Loucy (cell line): ENCODE data around the gene MOXD1.

Experiments used
- H2AFZ ChIP-seq: fragments of 200-600 bp; sonication (generic); 2 replicates; pipeline ENCODE4 v1.6.0; 2016; ENCODE audit warnings: antibody characterized with exemption, mild to moderate bottlenecking, low read length, moderate library complexity
- H3F3A ChIP-seq: fragments of 200-600 bp; 2 replicates; pipeline ENCODE4 v1.6.0; 2016; ENCODE audit warnings: antibody characterized with exemption, low read depth, mild to moderate bottlenecking
- H3K27me3 ChIP-seq: fragments of 200-600 bp; sonication (generic); 2 replicates; pipeline ENCODE4 v1.6.1; 2014; ENCODE audit warnings: low read length, mild to moderate bottlenecking; ENCODE audit not compliant: insufficient read depth, poor library complexity, severe bottlenecking
- H3K36me3 ChIP-seq: fragments of 200-600 bp; sonication (generic); 2 replicates; pipeline ENCODE4 v1.6.1; 2016; ENCODE audit warnings: low read length; ENCODE audit not compliant: insufficient read depth
- H3K4me1 ChIP-seq: fragments of 200-600 bp; sonication (generic); 2 replicates; pipeline ENCODE4 v1.5.1; 2014; ENCODE audit warnings: low read length, mild to moderate bottlenecking; ENCODE audit not compliant: insufficient read depth, poor library complexity, severe bottlenecking
- H3K4me2 ChIP-seq: fragments of 200-600 bp; sonication (generic); 2 replicates; pipeline ENCODE4 v1.6.0; 2014; ENCODE audit warnings: antibody characterized with exemption, low read length, low read depth, mild to moderate bottlenecking; ENCODE audit not compliant: poor library complexity, severe bottlenecking
- H3K4me3 ChIP-seq: fragments of 200-600 bp; sonication (generic); 2 replicates; pipeline ENCODE4 v1.5.1; 2014; ENCODE audit warnings: low read length, mild to moderate bottlenecking, mixed read lengths; ENCODE audit not compliant: poor library complexity, severe bottlenecking
- H3K79me2 ChIP-seq: fragments of 200-600 bp; sonication (generic); 2 replicates; pipeline ENCODE4 v1.6.1; 2014; ENCODE audit warnings: low read length; ENCODE audit not compliant: insufficient read depth
- H3K9ac ChIP-seq: fragments of 200-600 bp; sonication (generic); 2 replicates; pipeline ENCODE4 v1.6.0; 2014; ENCODE audit warnings: mild to moderate bottlenecking, low read depth, low read length, moderate library complexity; ENCODE audit not compliant: poor library complexity, severe bottlenecking
- H3K9me2 ChIP-seq: fragments of 200-600 bp; sonication (generic); replicated peaks from 2 replicates; pipeline ENCODE4 v1.6.1; 2016; ENCODE audit warnings: low read depth, low read length, mixed read lengths
- H3K9me3 ChIP-seq: fragments of 200-600 bp; sonication (generic); 2 replicates; pipeline ENCODE4 v1.6.1; 2014; ENCODE audit warnings: mild to moderate bottlenecking, antibody characterized with exemption, low read length, low read depth; ENCODE audit not compliant: insufficient read depth
- H4K20me1 ChIP-seq: fragments of 200-600 bp; sonication (generic); 2 replicates; pipeline ENCODE4 v1.6.0; 2014; ENCODE audit warnings: antibody characterized with exemption, low read length, mild to moderate bottlenecking; ENCODE audit not compliant: insufficient read depth, poor library complexity, severe bottlenecking
- CTCF ChIP-seq: fragments of 200-600 bp; sonication (generic); conservative IDR thresholded peaks from 2 replicates; pipeline ENCODE4 v1.5.1; 2014; ENCODE audit warnings: mild to moderate bottlenecking, antibody characterized with exemption, low read length
- EZH2phosphoT487 ChIP-seq: fragments of 200-600 bp; IDR thresholded peaks from 2 replicates; pipeline ENCODE4 v1.6.1; 2018; ENCODE audit warnings: antibody characterized with exemption, mild to moderate bottlenecking, moderate library complexity, borderline replicate concordance

The MOXD1 gene

GRCh38 chr6:132304891-132305305 is 96.4 kb downstream of the MOXD1 start:
- Histone ChIP-seq H3K36me3 (no peaks in the 10 kb centered on the region), H3K4me1 (no peaks in the 10 kb centered on the region), H4K20me1 (no peaks in the 10 kb centered on the region), H3K4me2 (no peak overlapping the region), H2AFZ (no peak overlapping the region), H3K4me3 (no peak overlapping the region), H3F3A (no peaks in the 10 kb centered on the region), H3K79me2 (no peaks in the 10 kb centered on the region), H3K9me2 (no peaks in the 10 kb centered on the region), H3K27me3 (no peaks in the 10 kb centered on the region), H3K9ac (no peak overlapping the region), H3K9me3 (no peaks in the 10 kb centered on the region)
- TF ChIP-seq EZH2phosphoT487 (no peak), CTCF (no peak)

- Histone ChIP-seq H2AFZ (no peak overlapping the region), H3K9ac (no peak overlapping the region), H3K4me2 (no peak overlapping the region), H3K4me1 (no peaks in the 10 kb centered on the region), H3K79me2 (no peaks in the 10 kb centered on the region), H3K27me3 (no peaks in the 10 kb centered on the region), H3K9me2 (no peaks in the 10 kb centered on the region), H3K9me3 (no peaks in the 10 kb centered on the region), H3K36me3 (no peaks in the 10 kb centered on the region), H3K4me3 (no peak overlapping the region), H4K20me1 (no peaks in the 10 kb centered on the region), H3F3A (no peaks in the 10 kb centered on the region)
- TF ChIP-seq EZH2phosphoT487 (no peak), CTCF (peak; percentile 64)
These were observed 100.8 kb downstream of the MOXD1 start for GRCh38 chr6:132300323-132300949.

- Histone ChIP-seq H3K27me3 (peaks cover 7% of the 10 kb centered on the region), H3F3A (no peaks in the 10 kb centered on the region), H2AFZ (no peak overlapping the region), H3K79me2 (no peaks in the 10 kb centered on the region), H3K4me2 (no peak overlapping the region), H3K9me3 (no peaks in the 10 kb centered on the region), H3K36me3 (no peaks in the 10 kb centered on the region), H3K4me1 (no peaks in the 10 kb centered on the region), H3K9me2 (no peaks in the 10 kb centered on the region), H3K9ac (no peak overlapping the region), H4K20me1 (no peaks in the 10 kb centered on the region), H3K4me3 (no peak overlapping the region)
- TF ChIP-seq EZH2phosphoT487 (no peak), CTCF (peak; percentile 83)
These were observed 102.8 kb downstream of the MOXD1 start for GRCh38 chr6:132298344-132298949.
